ENCODE results near the gene SNAP91. TPM values are rescaled to one million over a fixed set of nuclear protein-coding genes. Genes with fewer than 3 reads are reported as not detected.

Gene SNAP91
- polyA plus RNA-seq, 1 donor from 2014 or later: not detected

Other genes starting within 250 kb of the SNAP91 start
- gene PRSS35, start 196.6 kb downstream of the SNAP91 start, polyA plus RNA-seq: not detected
- not detected for gene RIPPLY2, start 144.3 kb upstream of the SNAP91 start, polyA plus RNA-seq
- gene CYB5R4, start 150.6 kb upstream of the SNAP91 start, polyA plus RNA-seq: 68.5 TPM